EH (cell line): ENCODE data around the gene PLIN5.
"Not testable (repeated sequence)": the region's sequence is repeated elsewhere in the genome, so short reads cannot be mapped to it uniquely, and the experiment has no call there.

ENCODE experiments used
- DNase-seq: peaks from one replicate; pipeline ENCODE4 v3.0.0-alpha.2; 2015; ENCODE audit warnings: low read depth

Gene PLIN5

GRCh38 chr19:4542896-4543841, 8.1 kb upstream of the PLIN5 start:
- DNase-seq = no peak

- not testable (repeated sequence) for DNase-seq
Observed at GRCh38 chr19:4541806-4542145, 6.8 kb upstream of the PLIN5 start.

- no peak for DNase-seq
Observed at GRCh38 chr19:4541114-4541805, 6.2 kb upstream of the PLIN5 start.

- no peak for DNase-seq
Observed at GRCh38 chr19:4539693-4540581, 4.9 kb upstream of the PLIN5 start, which contains the start of gene LRG1. Gene LRG1 (minus strand): TSS chr19:4540036. CDS start chr19:4540013, 23 bp downstream.

- no peak for DNase-seq
Observed at GRCh38 chr19:4539169-4539692, 4.2 kb upstream of the PLIN5 start.

- DNase-seq = no peak
Observed at GRCh38 chr19:4538601-4538954, 3.6 kb upstream of the PLIN5 start.

- DNase-seq = no peak
Observed at GRCh38 chr19:4537953-4538600, 3.1 kb upstream of the PLIN5 start.

- DNase-seq = no peak
Observed at GRCh38 chr19:4536798-4537197, 1.8 kb upstream of the PLIN5 start.

GRCh38 chr19:4533835-4534424, 1.1 kb downstream of the PLIN5 start:
- no peak for DNase-seq

- DNase-seq = no peak
Observed at GRCh38 chr19:4533334-4533733, 1.7 kb downstream of the PLIN5 start.

- DNase-seq = no peak
Observed at GRCh38 chr19:4531562-4532165, 3.4 kb downstream of the PLIN5 start.

- DNase-seq = no peak
Observed at GRCh38 chr19:4529924-4530522, 5.0 kb downstream of the PLIN5 start.

- DNase-seq = no peak
Observed at GRCh38 chr19:4528843-4529242, 6.2 kb downstream of the PLIN5 start.

GRCh38 chr19:4527377-4527776, 7.6 kb downstream of the PLIN5 start:
- DNase-seq = not testable (repeated sequence)

GRCh38 chr19:4525563-4526002, 9.4 kb downstream of the PLIN5 start:
- DNase-seq = no peak

GRCh38 chr19:4524808-4525562, 10.0 kb downstream of the PLIN5 start:
- DNase-seq = peak; percentile 47

- DNase-seq = peak; percentile 41
Observed at GRCh38 chr19:4523306-4524110, 11.5 kb downstream of the PLIN5 start.

- DNase-seq = no peak
Observed at GRCh38 chr19:4522291-4523002, 12.6 kb downstream of the PLIN5 start.
